NT2/D1 (cell line): ENCODE data around the gene PPIL1.
"Not testable (repeated sequence)": the region's sequence is repeated elsewhere in the genome, so short reads cannot be mapped to it uniquely, and the experiment has no call there.

Experiments used
- DNase-seq: peaks from one replicate; pipeline ENCODE4 v3.0.0-alpha.2; 2011; ENCODE audit warnings: low read depth, low spot score
- H3K27me3 ChIP-seq: 2 replicates; pipeline ENCODE4 v1.6.0; 2011; ENCODE audit warnings: mild to moderate bottlenecking; ENCODE audit not compliant: insufficient read length, insufficient read depth
- H3K36me3 ChIP-seq: 2 replicates; pipeline ENCODE4 v1.6.1; 2011; ENCODE audit warnings: mild to moderate bottlenecking, low read length, mixed read lengths; ENCODE audit not compliant: insufficient read depth, insufficient read length
- H3K4me1 ChIP-seq: 2 replicates; pipeline ENCODE4 v1.5.1; 2011; ENCODE audit not compliant: insufficient read depth, insufficient read length
- H3K4me3 ChIP-seq: 2 replicates; pipeline ENCODE4 v1.5.1; 2011; ENCODE audit warnings: low read depth; ENCODE audit not compliant: insufficient read length
- H3K9ac ChIP-seq: 2 replicates; pipeline ENCODE4 v1.6.0; 2011; ENCODE audit warnings: low read depth; ENCODE audit not compliant: insufficient read length
- H3K9me3 ChIP-seq: 2 replicates; pipeline ENCODE4 v1.5.1; 2011; ENCODE audit warnings: mild to moderate bottlenecking, low read length; ENCODE audit not compliant: insufficient read depth
- SUZ12 ChIP-seq: IDR thresholded peaks from 2 replicates; pipeline ENCODE4 v1.6.1; 2011; ENCODE audit not compliant: insufficient read length, insufficient read depth; ENCODE audit errors: extremely low read depth
- YY1 ChIP-seq: IDR thresholded peaks from 2 replicates; pipeline ENCODE4 v1.6.1; 2011; ENCODE audit not compliant: insufficient read length, insufficient read depth
- ZNF274 ChIP-seq: IDR thresholded peaks from 2 replicates; pipeline ENCODE4 v1.6.1; 2011; ENCODE audit warnings: mild to moderate bottlenecking, low read depth, low read length

The PPIL1 gene

DNA sequence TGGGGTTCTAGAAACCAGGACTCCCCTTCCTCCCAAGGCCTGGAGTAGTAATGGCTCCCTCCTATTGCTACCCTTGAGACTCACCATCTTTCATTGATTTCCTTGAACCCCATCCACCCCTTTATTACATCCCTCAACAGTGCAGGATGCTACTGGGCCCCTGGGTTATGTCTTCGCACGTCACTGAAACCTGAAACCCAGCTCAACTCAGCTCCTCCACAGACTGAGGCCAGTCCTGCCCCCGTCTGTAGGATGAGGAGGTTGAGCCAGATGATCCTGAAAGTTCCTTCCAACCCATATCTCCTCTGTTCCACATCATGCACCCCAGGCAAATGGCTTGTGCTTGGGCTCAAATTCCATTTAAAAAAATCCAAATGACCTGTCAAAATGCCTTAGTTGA lies 56.8 kb downstream of the PPIL1 start:
- Histone ChIP-seq H3K27me3 (no peaks in the 10 kb centered on the region), H3K9me3 (no peaks in the 10 kb centered on the region), H3K9ac (no peak overlapping the region), H3K4me3 (no peak overlapping the region), H3K36me3 (no peaks in the 10 kb centered on the region), H3K4me1 (peaks cover 19% of the 10 kb centered on the region)
- no peak for TF ChIP-seq YY1
- TF ChIP-seq SUZ12: no peak
- no peak for TF ChIP-seq ZNF274
- DNase-seq: no peak

DNA sequence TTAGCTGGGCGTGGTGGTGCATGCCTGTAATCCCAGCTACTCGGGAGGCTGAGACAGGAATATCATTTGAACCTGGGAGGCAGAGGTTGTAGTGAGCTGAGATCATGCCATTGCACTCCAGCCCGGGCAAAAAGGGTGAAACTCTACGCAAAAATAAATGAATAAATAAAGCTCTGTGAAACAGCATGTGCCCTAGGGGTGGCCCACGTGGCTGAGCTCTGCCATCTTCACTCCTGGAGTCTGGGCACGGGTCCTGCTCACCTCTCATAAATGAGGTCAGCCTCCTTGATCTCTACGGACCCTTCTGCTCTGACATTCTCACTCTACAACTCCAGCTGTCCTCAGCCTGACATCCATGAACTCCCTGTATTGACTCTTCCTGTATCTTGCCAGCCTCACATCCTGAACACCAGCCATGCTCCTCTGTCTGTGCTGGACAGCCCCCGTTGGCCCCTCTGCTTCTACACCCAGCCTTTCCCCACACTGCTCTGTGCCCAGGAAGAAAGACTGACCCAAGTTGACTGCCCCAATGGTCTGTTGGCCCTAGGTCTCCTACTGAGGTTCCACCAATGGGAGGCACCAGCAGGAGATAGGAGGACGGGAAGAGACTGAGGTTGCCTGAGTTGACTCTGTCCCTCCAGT lies 57.3 kb downstream of the PPIL1 start:
- Histone ChIP-seq H3K9me3 (no peaks in the 10 kb centered on the region), H3K36me3 (no peaks in the 10 kb centered on the region), H3K27me3 (no peaks in the 10 kb centered on the region), H3K4me1 (peaks cover 16% of the 10 kb centered on the region), H3K4me3 (no peak overlapping the region), H3K9ac (no peak overlapping the region)
- DNase-seq: no peak
- TF ChIP-seq SUZ12 (no peak), YY1 (no peak), ZNF274 (no peak)

DNA sequence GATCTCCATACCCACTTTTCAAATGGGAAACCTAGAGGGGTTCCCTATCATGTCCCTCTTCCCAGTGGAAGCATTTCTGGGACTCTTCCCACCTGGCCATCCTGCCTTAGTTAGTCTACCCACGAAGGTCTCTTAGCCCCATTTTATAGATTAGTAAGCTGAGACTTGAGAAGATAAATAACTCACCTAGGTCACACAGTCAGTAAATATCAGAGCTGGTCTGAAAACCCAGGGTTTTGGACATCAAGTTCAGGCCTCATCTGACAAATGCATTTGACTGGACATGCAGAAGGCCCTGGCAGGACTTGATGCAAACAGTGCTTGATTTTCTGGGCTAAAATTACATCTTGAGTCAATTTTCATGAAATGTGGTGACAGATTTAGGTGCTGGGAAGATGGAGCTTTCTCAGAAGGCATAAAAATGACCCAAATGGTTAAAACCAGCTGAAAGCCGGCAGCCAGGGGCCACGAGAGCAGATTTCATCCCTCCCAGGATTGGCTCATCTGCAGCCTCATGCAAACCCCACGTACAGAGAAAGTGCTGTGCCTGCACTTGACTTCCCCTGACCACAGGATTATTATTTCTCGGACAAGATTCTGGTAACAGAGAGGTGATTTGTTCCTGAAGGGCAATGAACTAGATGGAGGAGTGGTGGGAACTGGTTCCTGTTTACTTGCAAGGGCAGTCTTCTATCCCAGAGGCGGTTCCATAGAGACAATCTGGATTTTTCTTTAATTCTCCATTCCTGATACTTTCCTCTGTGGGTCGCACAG lies 58.5 kb downstream of the PPIL1 start:
- Histone ChIP-seq H3K27me3 (no peaks in the 10 kb centered on the region), H3K4me1 (peaks cover 5% of the 10 kb centered on the region), H3K36me3 (no peaks in the 10 kb centered on the region), H3K9ac (no peak overlapping the region), H3K9me3 (no peaks in the 10 kb centered on the region), H3K4me3 (no peak overlapping the region)
- TF ChIP-seq ZNF274 (no peak), YY1 (no peak), SUZ12 (no peak)
- no peak for DNase-seq

GRCh38 chr6:36814249-36814648 lies 60.4 kb downstream of the PPIL1 start:
- TF ChIP-seq SUZ12 (no peak), YY1 (no peak), ZNF274 (no peak)
- Histone ChIP-seq H3K9me3 (no peaks in the 10 kb centered on the region), H3K36me3 (no peaks in the 10 kb centered on the region), H3K4me3 (no peak overlapping the region), H3K4me1 (peaks cover 7% of the 10 kb centered on the region), H3K9ac (no peak overlapping the region), H3K27me3 (no peaks in the 10 kb centered on the region)
- DNase-seq: no peak

- DNase-seq: no peak
- no peaks in the 10 kb centered on the region for H3K9me3 ChIP-seq
- H3K4me3 ChIP-seq: no peak overlapping the region
- TF ChIP-seq SUZ12: no peak
- no peaks in the 10 kb centered on the region for H3K36me3 ChIP-seq
- H3K27me3 ChIP-seq: no peaks in the 10 kb centered on the region
- H3K9ac ChIP-seq: no peak overlapping the region
- H3K4me1 ChIP-seq: peaks cover 7% of the 10 kb centered on the region
Measured at GRCh38 chr6:36813526-36813925, 61.1 kb downstream of the PPIL1 start.

- not testable (repeated sequence) for H3K4me1 ChIP-seq, H3K4me3 ChIP-seq, H3K27me3 ChIP-seq, H3K9me3 ChIP-seq, H3K36me3 ChIP-seq, DNase-seq, H3K9ac ChIP-seq
Measured at GRCh38 chr6:36813047-36813446, 61.6 kb downstream of the PPIL1 start.

GRCh38 chr6:36809941-36810803 lies 64.4 kb downstream of the PPIL1 start:
- Histone ChIP-seq H3K27me3 (no peaks in the 10 kb centered on the region), H3K9ac (no peak overlapping the region), H3K4me3 (no peak overlapping the region), H3K4me1 (peaks cover 13% of the 10 kb centered on the region), H3K9me3 (no peaks in the 10 kb centered on the region), H3K36me3 (no peaks in the 10 kb centered on the region)
- TF ChIP-seq ZNF274 (no peak), SUZ12 (no peak), YY1 (no peak)
- DNase-seq: no peak
